Stimulated activated CD4-positive, alpha-beta T cell treated with anti-CD3 and anti-CD28 coated beads, Interleukin-2, amount 100 ng/mL, for 48 hours (primary cell): ENCODE results near the gene BIN1.

ENCODE experiments used
- DNase-seq, 2 donors: peaks; one replicate each; pipeline ENCODE4 v3.0.0-alpha.2; 2020

BIN1 gene

DNA sequence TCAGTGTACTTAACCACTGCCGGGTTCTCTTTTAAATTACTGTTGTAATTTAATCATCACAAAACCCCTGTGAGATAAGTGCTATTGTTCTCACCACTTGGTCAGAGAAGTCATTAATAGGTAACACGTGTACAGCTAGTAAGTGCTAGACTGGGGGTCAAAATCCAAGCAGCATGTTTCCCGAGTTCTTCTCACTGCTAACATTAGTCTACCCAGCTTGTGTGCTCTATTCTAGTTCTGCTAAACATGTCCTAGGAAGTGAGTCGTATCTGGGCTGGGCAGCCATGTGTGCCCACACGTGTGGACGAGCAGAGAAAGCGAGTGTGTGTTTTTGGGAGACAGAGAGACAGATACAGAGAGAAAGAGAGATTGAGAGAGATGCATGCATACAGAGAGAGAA lies 94.1 kb downstream of the BIN1 start:
- no peak for DNase-seq

DNA sequence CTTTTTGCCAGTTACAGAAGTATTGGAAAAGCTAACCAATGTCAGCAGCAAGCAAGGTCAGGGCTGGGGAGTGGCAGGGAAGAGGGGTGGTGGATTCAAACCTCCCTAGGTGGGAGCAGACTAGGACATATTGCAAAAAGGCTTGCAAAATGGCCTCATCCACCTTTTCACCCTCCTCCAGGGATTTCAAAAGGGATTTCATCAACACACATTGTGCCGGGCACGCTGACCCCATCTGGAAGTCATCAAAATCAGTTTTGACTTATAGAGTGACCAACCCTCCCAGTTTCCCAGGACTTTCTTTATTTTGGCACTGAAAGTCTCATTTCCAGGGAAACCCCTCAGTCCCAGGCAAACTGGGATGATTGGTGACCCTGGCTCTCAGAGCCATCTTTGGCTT lies 94.7 kb downstream of the BIN1 start:
- no peak for DNase-seq

DNA sequence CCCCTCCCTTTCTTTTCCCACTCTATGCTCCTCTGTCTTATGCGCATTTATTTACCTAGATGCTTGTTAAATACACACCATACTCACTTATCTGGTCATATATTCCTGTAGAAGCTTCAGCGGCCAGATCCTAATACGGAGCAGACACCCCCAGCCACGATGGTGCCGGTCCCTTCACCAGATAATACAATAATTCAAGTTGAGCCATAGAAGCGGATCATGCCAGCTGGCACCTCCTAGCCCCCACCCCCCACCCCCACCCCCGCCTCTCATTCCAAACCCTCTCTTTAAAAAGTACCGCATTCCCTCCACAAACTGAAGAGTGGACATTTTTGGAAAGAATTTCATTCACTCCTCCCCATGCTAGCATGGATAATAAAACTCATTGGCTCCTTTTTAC lies 95.2 kb downstream of the BIN1 start:
- DNase-seq: no peak

DNA sequence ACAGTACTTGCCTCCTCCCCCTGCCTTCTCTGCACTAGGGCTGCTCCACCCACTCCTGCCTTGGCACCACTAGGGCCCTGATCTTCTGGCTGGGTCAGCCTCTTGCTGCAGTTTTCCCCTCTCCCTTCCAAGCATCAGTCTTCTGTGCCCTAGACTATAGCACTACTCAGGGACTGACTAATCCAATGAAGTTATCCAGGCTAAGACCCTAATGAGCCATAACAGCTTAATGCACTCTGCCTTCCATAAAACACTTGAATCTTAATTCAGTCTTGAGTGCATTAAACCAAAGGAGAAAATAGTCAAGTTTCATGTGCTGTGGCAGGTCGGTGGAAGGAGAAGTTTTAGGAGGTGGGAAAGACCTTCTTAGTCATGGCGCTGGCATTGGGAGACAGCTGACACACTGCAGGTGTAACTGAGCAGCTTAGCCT lies 95.7 kb downstream of the BIN1 start:
- no peak for DNase-seq

GRCh38 chr2:127008265-127009015 lies 98.5 kb downstream of the BIN1 start:
- DNase-seq: no peak

DNA sequence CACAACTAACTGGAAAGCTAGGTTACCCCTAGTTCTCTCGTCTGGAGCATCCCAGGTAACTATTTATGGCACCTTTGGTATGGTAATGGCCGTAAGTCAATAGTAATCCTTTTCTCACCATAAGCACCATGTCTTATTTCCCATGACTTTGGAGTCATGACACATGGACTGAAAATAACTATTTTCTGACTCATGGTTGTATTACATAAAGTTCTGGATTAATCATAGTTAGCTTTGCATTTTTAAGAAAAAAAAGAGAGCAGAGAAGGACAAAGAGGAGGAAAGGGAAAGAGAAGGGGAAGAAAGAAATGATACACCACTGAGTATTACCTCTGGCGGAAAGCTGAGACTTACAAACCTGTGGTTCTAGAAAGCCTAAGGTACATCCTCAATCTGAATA lies 99.3 kb downstream of the BIN1 start:
- no peak for DNase-seq

GRCh38 chr2:127006962-127007361 lies 100.0 kb downstream of the BIN1 start:
- DNase-seq: no peak

- no peak for DNase-seq
Observed at GRCh38 chr2:127004893-127005600, 101.9 kb downstream of the BIN1 start.

DNA sequence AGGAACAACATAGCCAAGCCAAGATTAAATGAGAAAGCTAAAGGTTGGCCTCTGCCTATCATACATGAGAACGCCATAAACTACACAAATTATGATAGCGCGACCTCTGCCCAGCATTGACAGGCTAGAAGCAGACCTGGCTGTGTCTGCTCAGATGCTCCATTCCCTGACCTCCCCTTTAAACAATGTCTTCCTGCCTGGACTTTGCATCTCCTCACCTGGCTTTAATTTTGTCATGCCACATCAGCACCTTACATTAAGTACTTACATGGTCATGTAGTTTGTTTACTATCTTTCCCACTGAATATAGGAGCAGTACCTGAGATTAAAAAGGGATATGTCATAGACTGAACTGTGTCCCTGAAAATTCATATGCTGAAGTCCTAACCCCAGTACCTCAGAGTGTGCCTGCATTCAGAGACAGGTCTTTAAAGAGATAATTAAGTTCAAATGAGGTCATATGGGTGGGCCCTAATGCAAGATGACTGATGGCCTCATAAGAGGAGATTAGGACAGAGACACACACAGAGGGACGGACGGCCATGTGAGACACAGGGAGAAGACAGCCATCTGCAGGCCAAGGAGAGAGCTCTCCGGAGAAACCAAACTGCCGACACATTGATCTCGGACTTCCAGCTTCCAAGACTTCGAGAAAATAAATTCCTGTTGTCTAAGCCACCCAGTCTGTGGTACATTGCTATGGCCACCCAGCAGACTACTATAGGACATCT lies 103.7 kb downstream of the BIN1 start:
- DNase-seq: no peak

GRCh38 chr2:127001751-127002150 lies 105.2 kb downstream of the BIN1 start:
- no peak for DNase-seq

GRCh38 chr2:127000937-127001336 lies 106.0 kb downstream of the BIN1 start:
- no peak for DNase-seq

GRCh38 chr2:127000194-127000593 lies 106.8 kb downstream of the BIN1 start:
- DNase-seq: no peak

- no peak for DNase-seq
Observed at GRCh38 chr2:126999106-126999756, 107.7 kb downstream of the BIN1 start.

DNA sequence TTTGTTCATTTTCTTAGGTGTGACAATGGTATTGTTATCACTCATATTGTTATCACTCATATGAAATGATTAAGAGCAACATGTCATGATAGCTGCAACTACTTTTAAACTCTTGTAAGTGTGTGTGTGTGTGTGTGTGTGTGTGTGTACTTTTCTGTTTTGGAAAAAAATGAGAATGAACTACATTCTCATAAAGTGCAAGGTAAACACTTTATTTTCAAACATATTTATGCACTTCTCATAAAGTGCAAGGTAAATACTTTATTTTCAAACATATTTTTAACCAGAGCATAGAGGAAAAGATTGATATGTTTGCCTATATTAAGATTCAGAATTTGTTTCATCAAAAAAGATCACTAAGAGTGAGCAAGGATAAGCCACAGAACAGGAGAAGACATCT lies 108.5 kb downstream of the BIN1 start:
- DNase-seq: no peak
